ENCODE measurements around the gene EP400. TPM values are rescaled to one million over a fixed set of nuclear protein-coding genes. Genes with fewer than 3 reads are reported as not detected.
A peak's percentile ranks its signal among the peaks of the same experiment; 100 is the strongest.

Gene EP400
- total RNA-seq, 1 experiment from 2014 or later = 61.7 TPM

DNA sequence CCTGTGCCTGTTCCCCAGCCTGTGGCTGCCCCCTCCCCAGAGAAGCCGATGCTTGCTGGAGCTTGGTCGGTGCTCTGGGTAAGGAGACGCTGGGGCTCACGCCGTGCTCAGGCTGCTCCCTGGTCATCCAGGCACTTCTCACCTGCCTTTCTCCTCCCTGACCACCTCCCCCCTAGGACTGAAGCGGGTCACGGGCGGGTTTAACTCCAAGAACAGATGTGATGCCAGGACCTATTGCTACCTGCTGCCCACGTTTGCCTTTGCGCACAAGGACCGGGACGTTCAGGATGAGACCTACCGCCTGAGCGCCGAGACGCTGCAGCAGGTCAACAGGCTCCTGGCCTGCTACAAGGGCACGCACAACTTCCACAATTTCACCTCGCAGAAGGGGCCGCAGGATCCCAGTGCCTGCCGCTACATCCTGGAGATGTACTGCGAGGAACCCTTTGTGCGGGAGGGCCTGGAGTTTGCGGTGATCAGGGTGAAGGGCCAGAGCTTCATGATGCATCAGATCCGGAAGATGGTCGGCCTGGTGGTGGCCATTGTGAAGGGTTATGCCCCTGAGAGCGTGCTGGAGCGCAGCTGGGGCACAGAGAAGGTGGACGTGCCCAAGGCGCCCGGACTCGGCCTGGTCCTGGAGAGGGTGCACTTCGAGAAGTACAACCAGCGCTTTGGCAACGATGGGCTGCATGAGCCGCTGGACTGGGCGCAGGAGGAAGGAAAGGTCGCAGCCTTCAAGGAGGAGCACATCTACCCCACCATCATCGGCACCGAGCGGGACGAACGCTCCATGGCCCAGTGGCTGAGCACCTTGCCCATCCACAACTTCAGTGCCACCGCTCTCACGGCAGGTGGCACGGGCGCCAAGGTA lies 8.4 kb upstream of the EP400 start:
- Histone ChIP-seq H3K79me2 (ENCODE audit: insufficient read depth, low read length) (no peaks in the 10 kb centered on the region; the same call in 1 of the 2 replicates), H3K27me3 (ENCODE audit: insufficient read depth, low read length) (no peaks in the 10 kb centered on the region), H2BK15ac (ENCODE audit: low read depth, low read length) (no peak overlapping the region), H4K8ac (replicated peaks; ENCODE audit: insufficient read length, low read depth, low read length) (no peak overlapping the region), H2AK5ac (ENCODE audit: insufficient read length, low read length) (no peak overlapping the region), H3K4me2 (ENCODE audit: insufficient read depth, insufficient read length, low read length) (no peak overlapping the region), H2BK5ac (ENCODE audit: insufficient read length, low read length) (no peak overlapping the region), H3K4ac (ENCODE audit: low read depth, low read length) (no peak overlapping the region), H2AFZ (ENCODE audit: low read length) (no peak overlapping the region), H2BK20ac (ENCODE audit: low read depth, low read length, poor library complexity, severe bottlenecking) (no peak overlapping the region), H3K56ac (ENCODE audit: insufficient read length, low read depth, low read length) (no peak overlapping the region), H2BK12ac (ENCODE audit: insufficient read length, low read depth, low read length) (no peak overlapping the region), H2BK120ac (ENCODE audit: low read depth, low read length, poor library complexity, severe bottlenecking) (no peak overlapping the region), H3K14ac (ENCODE audit: insufficient read depth, low read length) (no peak overlapping the region), H3K9me3 (ENCODE audit: control insufficient read depth, low read depth, low read length) (no peaks in the 10 kb centered on the region), H4K91ac (ENCODE audit: insufficient read length, low read depth, low read length) (no peak overlapping the region), H3K4me1 (ENCODE audit: insufficient read depth, low read length) (no peaks in the 10 kb centered on the region), H3K79me1 (ENCODE audit: insufficient read depth, low read depth, low read length, poor library complexity, severe bottlenecking) (no peaks in the 10 kb centered on the region), H3K18ac (ENCODE audit: insufficient read length, low read depth, low read length) (no peak overlapping the region), H3K9ac (ENCODE audit: extremely low read depth, insufficient read length, low read length) (no peak overlapping the region), H4K20me1 (ENCODE audit: control insufficient read depth, insufficient read depth, insufficient read length) (no peaks in the 10 kb centered on the region), H4K5ac (ENCODE audit: insufficient read length, low read depth, low read length) (no peak overlapping the region), H3K23me2 (ENCODE audit: insufficient read length, low read depth, low read length, poor library complexity, severe bottlenecking) (no peaks in the 10 kb centered on the region), H3K27ac (ENCODE audit: insufficient read length, low read depth, low read length) (no peak overlapping the region), H3T11ph (ENCODE audit: low read length) (no peak overlapping the region), H3K23ac (ENCODE audit: insufficient read length, low read depth, low read length) (no peak overlapping the region)
- no peaks in the 10 kb centered on the region for H3K9me3 Mint-ChIP-seq
- no CpG with 5 or more reads among the region's 46 CpGs for WGBS (ENCODE audit: extremely low coverage, insufficient read length, low lambda C conversion rate)
- peaks cover 1% of the 10 kb centered on the region; the same call in 1 of the 2 replicates for H3K27me3 Mint-ChIP-seq (ENCODE audit: low read depth)
- H3K27ac Mint-ChIP-seq = peak overlapping the region in 1 of 3 experiments; percentile 14; a peak in 1 of 7 replicates
- peaks cover 55 to 91% (median 69%) of the 10 kb centered on the region in 3 experiments; a peak in 6 of 7 replicates for H3K36me3 Mint-ChIP-seq (ENCODE audit: insufficient read depth in 1 of 3, low read depth in 3 of 3)
- no peak overlapping the region; a peak in 1 of 5 replicates for H3K4me3 Mint-ChIP-seq
- DNase-seq = no peak
- H3K4me1 Mint-ChIP-seq = no peaks in the 10 kb centered on the region
- no peak for TF ChIP-seq CTCF (conservative IDR thresholded peaks at IDR 0.05)
